ENCODE results near the gene COBL.

The COBL gene

GRCh38 chr7:51316666-51317581, at the start of gene COBL:
Gene COBL, minus strand, starts transcription at chr7:51316809. Its CDS starts 176 bp downstream, at chr7:51316633.
- peak; percentile 50 for DNase-seq (ENCODE audit: low spot score)

- DNase-seq (ENCODE audit: low spot score), result no peak
Observed at GRCh38 chr7:51366172-51366728, 49.6 kb upstream of the COBL start.

GRCh38 chr7:51357821-51358220, 41.2 kb upstream of the COBL start:
- DNase-seq (ENCODE audit: low spot score), result peak; percentile 21

- no peak for DNase-seq (ENCODE audit: low spot score)
Observed at GRCh38 chr7:51356849-51357516, 40.4 kb upstream of the COBL start.

- DNase-seq (ENCODE audit: low spot score), result no peak
Observed at GRCh38 chr7:51354897-51355296, 38.3 kb upstream of the COBL start.

- no peak for DNase-seq (ENCODE audit: low spot score)
Observed at GRCh38 chr7:51354434-51354833, 37.8 kb upstream of the COBL start.

GRCh38 chr7:51352174-51353100, 35.8 kb upstream of the COBL start:
- DNase-seq (ENCODE audit: low spot score), result no peak

- DNase-seq (ENCODE audit: low spot score), result no peak
Observed at GRCh38 chr7:51351661-51352060, 35.1 kb upstream of the COBL start.

- no peak for DNase-seq (ENCODE audit: low spot score)
Observed at GRCh38 chr7:51350546-51350896, 33.9 kb upstream of the COBL start.

- no peak for DNase-seq (ENCODE audit: low spot score)
Observed at GRCh38 chr7:51349820-51350545, 33.4 kb upstream of the COBL start.

- DNase-seq (ENCODE audit: low spot score), result no peak
Observed at GRCh38 chr7:51346126-51346525, 29.5 kb upstream of the COBL start.

- no peak for DNase-seq (ENCODE audit: low spot score)
Observed at GRCh38 chr7:51344406-51345138, 28.0 kb upstream of the COBL start.

- DNase-seq (ENCODE audit: low spot score), result no peak
Observed at GRCh38 chr7:51340936-51341335, 24.3 kb upstream of the COBL start.

GRCh38 chr7:51340029-51340838, 23.6 kb upstream of the COBL start:
- no peak for DNase-seq (ENCODE audit: low spot score)

- DNase-seq (ENCODE audit: low spot score), result no peak
Observed at GRCh38 chr7:51335057-51335456, 18.4 kb upstream of the COBL start.

- no peak for DNase-seq (ENCODE audit: low spot score)
Observed at GRCh38 chr7:51329696-51330263, 13.2 kb upstream of the COBL start.

GRCh38 chr7:51328351-51328801, 11.8 kb upstream of the COBL start:
- DNase-seq (ENCODE audit: low spot score), result no peak

- no peak for DNase-seq (ENCODE audit: low spot score)
Observed at GRCh38 chr7:51327287-51327717, 10.7 kb upstream of the COBL start.

- DNase-seq (ENCODE audit: low spot score), result no peak
Observed at GRCh38 chr7:51326656-51327286, 10.2 kb upstream of the COBL start.

All from cerebellar cortex (tissue), 1 donor.